GM11168 (cell line): ENCODE results near the gene COL6A2.

Experiments
- in situ Hi-C: fragments of 300-500 bp; cut with MboI; formaldehyde crosslinking; loops from one replicate; pipeline ENCODE4 v1.12.0; 2022; ENCODE audit warnings: low sequenced_read_pairs; ENCODE audit not compliant: unreplicated experiment

COL6A2 gene

DNA sequence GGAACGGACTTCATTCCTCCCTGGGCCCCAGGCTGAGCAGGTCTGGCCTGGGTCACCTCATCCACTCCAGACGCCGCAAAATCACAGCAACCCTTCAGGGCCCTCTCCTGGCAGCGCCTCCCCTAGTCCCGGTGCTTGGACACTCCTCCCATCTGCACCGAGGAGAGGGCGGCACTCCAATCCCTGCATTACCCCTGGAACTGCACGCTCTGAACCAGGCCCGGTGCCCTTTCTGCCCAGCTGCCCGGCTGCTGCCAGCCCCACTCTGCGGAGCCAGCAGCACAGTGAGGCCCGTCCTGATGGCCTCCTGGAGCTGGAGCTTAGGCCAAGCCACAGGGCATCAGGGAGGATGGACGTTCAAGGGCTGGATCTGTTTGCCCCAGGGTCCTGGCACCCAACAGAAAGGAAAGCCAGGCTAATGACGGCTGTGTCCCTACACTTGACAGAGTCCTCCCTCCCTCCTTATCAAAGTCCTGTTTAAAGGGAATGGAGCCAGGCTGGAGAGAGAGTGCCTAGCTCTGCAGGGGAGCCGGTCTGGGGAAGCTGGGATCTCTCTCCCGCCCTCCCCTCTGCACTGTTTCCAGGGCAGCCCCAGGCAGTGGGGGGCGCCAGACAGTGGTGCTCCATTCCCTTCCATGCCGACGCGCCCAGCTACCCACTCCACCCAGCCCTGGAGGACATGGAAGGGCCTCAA lies 12.7 kb downstream of the COL6A2 start:
- in situ Hi-C loops: no loop called here

DNA sequence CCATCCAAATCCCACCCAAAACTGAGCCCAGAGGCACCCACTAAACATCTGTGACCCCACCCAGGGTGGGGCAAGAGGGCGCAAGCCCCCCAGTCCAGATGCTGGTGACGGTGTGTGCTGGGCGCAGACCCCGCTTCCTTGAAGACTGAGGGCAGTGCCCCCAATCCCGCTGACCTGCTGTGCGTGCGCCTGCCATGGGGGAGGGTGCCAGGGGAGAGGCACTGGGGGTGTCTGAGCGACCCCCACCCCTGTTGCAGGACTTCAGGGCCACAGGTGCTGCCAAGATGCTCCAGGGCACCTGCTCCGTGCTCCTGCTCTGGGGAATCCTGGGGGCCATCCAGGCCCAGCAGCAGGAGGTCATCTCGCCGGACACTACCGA lies 13.3 kb downstream of the COL6A2 start:
- in situ Hi-C loops: no loop called here

DNA sequence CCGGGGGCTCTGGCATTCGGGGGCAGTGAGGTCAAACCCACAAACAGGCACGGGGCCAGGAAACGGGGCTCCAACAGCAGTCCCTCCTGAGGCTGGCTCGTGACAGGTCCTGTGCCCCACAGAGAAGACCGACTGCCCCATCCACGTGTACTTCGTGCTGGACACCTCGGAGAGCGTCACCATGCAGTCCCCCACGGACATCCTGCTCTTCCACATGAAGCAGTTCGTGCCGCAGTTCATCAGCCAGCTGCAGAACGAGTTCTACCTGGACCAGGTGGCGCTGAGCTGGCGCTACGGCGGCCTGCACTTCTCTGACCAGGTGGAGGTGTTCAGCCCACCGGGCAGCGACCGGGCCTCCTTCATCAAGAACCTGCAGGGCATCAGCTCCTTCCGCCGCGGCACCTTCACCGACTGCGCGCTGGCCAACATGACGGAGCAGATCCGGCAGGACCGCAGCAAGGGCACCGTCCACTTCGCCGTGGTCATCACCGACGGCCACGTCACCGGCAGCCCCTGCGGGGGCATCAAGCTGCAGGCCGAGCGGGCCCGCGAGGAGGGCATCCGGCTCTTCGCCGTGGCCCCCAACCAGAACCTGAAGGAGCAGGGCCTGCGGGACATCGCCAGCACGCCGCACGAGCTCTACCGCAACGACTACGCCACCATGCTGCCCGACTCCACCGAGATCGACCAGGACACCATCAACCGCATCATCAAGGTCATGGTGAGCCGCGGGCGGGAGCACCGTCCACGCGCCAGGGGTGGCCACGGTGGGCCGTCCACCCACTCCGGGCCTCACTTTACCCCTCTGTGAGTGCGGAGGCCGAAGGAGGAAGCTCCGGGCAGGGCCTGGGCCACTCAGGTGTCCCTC lies 14.2 kb downstream of the COL6A2 start:
- in situ Hi-C loops: no loop called here

DNA sequence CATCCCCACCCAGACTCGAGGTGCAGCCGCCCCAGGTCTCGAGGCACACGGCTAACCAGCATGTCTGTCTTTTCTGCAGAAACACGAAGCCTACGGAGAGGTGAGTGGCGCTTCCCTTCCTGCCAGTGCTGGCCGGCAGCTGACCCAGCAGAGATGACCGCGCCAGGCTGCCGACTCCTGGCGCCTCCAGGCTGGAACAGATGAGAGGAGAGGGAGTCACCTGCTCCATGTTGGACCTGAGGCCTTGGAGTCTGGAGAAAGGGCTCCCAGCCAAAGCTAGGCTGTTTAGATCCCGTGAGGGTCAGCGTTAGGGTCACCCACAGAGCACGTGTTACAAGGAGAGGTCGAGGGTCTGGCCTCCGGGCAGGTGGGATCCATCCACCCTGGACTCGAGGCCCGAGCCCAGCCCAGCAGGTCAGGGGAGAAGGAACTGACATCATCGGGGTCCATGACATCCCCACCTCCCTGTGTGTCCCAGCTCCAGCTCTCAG lies 14.9 kb downstream of the COL6A2 start:
- in situ Hi-C loops: no loop called here

DNA sequence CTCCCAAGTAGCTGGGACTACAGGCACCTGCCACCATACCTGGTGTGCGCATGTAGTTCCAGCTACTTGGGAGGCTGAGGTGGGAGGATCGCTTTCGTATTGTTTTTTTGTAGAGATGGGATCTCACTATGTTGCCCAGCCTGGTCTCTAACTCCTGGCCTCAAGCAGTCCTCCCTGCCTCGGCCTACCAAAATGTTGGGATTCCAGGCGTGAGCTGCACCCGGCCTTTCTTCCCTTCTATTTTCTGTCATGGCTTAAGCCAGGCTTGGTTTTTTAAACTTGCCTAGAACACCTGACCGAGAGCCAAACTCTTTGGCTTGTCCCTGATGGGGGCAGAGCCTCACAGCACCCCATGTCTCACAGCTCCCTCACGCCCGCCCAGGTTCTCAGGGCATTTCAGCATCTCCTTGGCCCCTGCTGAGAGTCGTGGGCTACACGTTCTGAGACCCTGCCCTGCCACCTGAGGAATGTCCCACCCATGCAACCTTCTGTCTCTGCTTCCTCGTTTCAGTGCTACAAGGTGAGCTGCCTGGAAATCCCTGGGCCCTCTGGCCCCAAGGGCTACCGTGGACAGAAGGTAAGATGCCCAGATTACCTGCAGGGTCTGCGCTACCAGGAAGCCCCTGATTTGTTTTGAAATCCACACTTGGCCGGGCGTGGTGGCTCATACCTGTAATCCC lies 15.7 kb downstream of the COL6A2 start:
- in situ Hi-C loops: no loop called here

DNA sequence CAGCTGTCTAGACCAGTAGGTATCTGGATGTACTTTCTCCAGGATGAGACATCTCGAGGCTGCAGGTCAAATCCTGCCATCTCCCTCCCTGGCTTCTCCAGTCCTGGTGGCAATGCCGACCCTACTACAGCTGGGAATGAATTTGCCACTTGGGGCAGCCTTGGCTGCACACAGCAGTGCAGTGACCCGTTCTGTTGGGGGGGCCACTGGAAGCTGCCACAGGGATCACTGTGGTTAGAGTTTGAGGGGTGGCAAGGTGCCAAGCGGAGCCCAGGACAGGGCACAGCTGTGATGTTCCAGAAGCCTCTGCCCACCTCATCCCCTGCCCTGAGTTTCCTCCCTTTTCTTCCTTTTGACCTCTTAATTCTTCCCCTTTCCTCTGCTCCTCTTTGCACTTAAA lies 17.1 kb downstream of the COL6A2 start:
- in situ Hi-C loops: no loop called here

DNA sequence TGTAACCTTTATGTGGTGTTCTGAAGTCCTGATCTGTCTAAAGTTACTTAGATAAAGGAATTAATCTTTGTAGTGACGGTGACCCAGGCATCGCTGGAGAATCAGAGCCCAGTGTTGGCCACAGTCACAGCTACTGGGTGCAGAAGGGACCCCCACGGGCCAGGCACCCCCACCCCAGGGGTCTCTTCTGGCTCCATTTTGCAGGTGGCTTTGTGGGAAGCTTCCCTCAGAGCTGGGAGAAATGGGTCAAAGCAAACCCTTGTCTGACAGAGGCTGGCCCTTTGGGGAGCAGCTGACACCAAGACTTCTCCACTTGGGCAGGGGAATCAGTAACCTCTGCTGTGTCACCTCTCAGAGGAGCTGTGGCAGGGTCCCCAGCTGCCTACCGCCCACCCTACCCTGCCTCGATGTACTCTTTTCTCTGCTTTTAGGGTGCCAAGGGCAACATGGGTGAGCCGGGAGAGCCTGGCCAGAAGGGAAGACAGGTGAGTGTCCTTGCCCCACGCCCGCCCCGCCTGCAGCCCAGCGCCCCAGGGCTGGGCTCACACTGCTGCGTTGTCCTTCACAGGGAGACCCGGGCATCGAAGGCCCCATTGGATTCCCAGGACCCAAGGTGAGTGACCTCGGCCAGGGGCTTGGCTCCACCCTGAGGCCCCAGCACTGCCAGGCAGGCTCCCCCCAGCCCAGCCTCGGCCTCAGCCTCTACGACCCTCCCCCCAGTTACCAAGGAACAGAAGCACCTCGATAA lies 17.7 kb downstream of the COL6A2 start:
- in situ Hi-C loops: no loop called here

DNA sequence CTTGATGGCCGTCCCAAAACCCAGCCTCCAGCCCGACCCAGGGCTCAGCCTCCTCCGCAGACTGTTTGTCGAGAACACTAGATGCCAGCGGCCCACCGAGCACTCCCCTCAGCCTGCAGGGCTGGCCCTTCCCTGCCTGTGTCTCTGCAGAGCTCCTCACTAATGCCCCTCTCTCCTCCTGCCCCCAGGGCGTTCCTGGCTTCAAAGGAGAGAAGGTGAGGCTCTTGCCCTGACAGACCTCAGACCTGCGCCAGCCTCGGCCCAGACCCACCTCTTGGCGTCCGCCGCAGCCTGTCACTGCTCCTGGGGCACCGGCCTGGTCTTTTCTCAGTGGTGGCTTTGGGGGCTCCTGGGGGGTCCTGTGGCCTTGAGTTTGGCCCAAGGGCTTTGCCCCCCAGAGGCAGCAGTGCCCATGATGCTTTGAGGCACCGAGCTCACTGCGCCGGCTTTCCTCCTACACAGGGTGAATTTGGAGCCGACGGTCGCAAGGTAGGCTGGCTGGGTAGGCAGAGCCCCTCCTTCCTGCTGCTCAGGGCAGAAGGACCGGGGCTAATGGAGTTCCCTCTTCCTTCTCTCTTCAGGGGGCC lies 18.4 kb downstream of the COL6A2 start:
- in situ Hi-C loops: no loop called here

DNA sequence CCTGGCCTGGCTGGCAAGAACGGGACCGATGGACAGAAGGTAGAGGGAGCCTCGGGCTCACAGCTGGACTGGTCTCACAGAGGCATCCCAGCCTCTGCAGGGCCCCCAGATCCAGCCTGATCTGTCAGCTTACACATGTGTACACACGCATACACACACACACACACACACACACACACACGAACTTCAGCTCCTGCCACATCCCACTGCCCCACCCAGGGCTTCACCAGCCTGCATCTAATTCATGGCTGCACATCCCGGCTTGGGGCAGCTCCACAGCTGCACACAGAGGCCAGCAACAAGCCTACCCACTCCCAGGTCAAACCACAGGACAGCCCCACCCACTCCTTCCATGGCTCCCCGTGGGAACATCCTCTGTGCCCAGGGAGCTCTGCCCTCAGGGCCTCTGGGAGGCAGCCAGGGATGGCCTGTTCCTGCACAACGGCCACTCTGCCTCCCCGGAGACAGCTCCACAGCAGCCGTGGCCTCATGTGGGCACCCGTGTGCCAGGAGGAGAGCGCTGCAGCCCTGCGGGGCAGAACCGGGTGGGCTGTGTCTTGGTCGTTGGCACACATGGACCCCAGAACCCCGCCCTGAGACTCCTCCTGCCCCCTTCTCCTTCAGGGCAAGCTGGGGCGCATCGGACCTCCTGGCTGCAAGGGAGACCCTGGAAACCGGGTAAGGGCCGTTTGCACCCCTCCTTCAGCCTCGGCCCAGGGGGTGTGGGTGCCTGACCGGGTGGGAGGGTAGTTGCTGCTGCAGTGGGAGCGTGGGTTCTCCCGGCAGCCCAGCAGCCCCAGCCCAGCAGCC lies 19.1 kb downstream of the COL6A2 start:
- in situ Hi-C loops: no loop called here

DNA sequence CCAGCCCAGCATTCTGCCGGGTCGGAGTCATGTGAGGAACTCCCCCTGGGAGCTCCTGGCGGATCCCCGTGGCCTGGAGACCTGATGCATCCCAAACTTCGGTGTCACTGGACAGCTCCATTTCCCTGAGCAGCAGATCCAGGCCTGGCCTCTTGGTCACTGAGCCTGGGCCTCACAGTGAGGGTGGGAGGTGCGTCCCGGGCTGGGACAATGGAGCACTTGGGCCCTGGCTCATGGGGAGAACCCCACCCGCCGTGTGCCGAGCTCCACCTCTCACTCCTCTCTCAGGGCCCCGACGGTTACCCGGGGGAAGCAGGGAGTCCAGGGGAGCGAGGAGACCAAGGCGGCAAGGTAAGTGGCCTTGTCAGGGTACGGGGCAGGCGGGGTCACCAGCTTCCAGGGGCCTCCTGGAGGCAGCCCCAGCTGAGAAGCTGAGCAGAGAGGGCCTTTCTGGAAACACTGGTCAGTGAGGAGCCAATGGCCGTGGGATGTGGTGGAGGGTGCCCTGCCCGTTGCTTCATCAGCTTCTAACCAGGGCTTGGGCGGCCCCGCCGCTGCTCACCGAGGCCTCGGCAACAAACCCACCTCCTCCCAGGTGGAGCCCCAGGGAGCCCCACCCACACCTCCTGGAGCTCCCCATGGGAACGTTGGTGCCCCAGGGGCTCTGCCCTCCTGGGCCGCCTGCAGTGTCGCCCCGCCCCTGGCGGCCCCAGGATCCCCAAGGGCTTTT lies 19.8 kb downstream of the COL6A2 start:
- in situ Hi-C loops: no loop called here

DNA sequence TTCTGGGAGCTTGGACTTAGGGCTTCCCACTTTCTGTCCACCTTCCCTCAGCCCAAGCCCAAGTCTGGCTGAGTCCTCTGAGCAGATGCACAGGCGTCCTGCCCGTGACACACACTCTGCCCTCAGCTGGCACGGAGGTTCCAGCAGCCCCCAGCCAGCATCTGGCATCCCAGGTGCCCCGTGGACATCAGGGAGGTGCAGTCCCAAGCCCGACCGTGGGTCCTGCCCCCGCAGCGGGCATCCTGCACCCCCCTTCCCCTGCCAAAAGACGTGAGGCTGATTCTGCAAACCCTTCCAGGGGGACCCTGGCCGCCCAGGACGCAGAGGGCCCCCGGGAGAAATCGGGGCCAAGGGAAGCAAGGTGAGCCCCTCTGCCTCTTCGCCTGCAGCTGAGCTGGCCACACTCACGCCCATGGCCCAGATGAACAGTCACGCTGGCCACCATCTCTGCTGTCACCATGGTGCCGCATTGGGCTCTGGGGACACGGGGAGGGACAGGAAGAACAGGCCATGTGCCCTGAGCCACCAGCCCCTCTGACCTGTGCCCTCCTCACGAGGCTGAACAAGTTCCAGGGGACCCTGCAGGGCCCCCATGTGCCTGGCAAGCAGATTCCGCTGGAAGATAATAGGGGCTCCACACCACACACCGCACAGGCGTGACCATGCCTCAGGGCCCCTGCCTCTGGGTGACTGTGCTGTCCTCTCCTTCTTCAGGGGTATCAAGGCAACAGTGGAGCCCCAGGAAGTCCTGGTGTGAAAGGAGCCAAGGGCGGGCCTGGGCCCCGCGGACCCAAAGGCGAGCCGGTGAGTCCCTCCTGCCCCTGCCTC lies 20.6 kb downstream of the COL6A2 start:
- in situ Hi-C loops: no loop called here

DNA sequence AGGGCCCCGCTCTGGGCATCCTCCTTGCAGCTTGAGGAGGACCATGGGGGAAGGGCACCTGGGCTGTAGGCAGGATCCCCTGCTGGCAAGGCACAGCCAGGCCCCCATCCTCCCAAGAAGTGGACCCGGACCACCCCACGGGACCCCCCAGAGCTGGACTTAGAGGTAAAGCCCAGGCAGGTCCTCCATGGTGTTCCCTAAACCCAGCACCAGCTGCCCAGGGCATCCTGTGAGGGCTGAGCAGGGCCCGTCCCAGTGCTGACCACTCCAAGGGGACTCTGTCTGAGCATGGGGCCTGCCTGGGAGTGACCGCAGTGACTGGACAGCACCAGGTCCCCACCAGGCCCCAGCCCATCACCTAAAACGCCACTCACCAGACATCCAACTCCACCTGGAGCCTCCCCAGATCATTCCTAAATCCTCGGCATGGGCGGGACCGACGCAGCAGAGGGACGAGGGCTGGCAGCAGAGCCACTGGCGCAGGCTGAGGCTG lies 21.3 kb downstream of the COL6A2 start:
- in situ Hi-C loops: no loop called here

DNA sequence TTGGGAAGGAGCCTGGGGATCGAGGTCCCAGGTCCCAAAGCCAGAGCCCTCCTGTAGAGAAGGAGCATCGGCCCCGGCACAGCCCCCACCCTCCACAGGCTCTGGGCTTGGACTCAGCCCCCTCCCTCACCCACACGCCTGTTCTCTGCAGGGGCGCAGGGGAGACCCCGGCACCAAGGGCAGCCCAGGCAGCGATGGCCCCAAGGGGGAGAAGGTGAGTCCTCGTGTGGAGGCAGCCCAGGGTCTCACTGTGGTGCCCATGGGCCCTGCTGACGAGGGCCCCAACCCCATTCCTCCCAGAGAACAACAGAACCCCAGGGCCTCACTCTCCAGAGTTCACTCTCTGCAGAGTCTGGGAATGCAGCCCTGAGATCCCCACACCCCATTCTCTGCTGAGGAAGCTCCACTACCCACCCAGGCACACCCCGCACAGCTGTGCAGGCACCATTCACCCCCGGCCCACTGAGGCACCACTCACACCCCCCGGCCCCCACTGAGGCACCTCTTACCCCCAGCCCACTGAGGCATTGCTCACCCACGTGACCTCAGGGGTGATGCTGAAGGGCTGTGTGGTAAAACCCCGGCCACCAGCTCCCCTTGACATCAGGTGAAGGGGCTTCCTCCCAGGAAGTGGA lies 21.8 kb downstream of the COL6A2 start:
- in situ Hi-C loops: no loop called here

DNA sequence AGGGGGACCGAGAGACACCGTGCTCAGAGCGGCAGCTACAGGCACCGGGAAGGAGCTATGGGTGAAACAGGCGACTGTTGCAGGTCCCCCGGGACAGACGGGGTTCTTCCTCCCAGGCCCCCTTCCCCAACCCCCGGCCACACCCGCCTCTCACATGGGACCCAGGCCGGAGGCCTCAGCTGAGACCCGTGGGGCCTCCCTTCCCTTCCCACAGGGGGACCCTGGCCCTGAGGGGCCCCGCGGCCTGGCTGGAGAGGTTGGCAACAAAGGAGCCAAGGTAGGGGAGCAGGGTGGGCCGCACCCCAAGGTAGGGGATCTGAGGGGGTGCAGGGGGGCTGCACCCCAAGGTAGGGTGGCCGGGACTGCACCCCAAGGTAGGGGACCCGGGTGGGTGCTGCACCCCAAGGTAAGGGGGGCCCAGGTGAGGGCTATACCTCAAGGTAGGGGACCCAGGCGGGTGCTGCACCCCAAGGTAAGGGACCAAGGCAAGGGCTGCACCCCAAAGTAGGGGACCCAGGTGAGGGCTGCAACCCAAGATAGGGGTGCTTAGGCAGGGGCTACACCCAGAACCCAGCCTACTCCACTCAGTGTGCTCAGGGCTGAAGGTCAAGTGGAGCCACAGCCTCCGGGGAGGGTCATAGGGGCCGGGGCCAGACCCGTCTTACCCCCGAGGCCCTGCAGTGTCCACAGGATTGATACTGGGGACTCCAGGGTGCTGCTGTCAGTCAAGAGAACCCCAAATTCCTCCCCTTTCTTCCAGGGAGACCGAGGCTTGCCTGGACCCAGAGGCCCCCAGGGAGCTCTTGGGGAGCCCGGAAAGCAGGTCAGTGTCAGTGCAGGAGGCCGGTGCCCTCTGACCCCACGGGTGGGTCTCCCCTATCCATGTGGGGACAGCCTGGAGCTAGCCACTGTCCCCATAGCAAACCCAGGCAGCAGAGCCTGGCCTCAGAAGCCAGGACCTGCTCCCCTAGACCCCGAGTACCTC lies 22.7 kb downstream of the COL6A2 start:
- in situ Hi-C loops: no loop called here

DNA sequence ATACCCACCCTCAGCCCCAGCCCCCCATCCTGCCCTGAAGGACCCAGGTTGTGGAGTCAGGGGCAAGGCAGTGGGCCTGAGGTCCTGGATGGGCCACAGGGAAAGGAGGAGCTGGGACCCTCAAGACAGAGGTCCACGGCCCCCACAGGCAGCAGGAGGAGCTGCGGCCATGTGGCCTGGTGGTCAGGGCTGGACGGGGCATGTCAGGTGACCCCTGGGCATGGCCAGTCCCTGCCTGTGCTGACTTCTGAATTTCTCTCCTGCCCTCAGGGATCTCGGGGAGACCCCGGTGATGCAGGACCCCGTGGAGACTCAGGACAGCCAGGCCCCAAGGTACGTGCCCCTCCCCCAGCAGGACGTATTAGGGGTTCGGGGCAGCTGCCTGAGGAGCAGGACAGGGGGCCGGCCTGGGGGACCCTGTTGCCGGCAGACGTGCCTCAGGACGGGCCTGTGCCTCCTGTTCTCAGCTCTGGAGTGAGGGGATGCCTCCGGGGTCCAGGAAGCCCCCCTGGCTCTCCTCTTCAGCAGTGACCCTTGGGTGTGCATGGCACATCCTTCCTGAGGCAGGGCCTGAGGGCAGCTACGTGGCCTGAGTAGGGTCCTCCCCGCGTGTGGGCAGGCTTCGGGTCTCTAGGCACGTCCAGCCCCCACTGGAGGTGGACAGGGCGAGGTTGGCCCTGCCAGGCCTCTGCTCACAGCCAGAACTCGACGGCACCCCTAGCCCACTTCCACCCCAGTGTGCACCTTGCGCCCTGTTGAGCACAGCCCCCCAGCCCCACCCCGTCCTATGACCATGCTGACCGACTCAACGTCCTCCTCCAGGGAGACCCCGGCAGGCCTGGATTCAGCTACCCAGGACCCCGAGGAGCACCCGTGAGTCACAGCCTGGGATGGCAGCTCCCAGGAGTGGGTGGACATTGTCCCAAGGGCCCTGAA lies 23.6 kb downstream of the COL6A2 start:
- in situ Hi-C loops: no loop called here
